K562 (cell line): ENCODE data around the gene PLCG2.

Experiments used
- ELF1 ChIP-seq: fragments of 200-800 bp; sonication (Bioruptor generic); IDR thresholded peaks from 2 replicates; pipeline ENCODE4 v1.6.1; 2016; ENCODE audit warnings: missing genetic modification characterization, missing compliant biosample characterization
- HDAC1 ChIP-seq, 2 experiments: fragments of 450-650 bp; IDR thresholded peaks; 2 replicates each; pipeline ENCODE4 v1.6.1; 2016 to 2017; ENCODE audit warnings: inconsistent platforms in 1 of 2, mild to moderate bottlenecking in 1 of 2, moderate library complexity in 1 of 2
- MTA3 ChIP-seq: fragments of 450-650 bp; formaldehyde crosslinking; IDR thresholded peaks from 2 replicates; pipeline ENCODE4 v1.6.1; 2017; ENCODE audit warnings: mild to moderate bottlenecking, borderline replicate concordance
- POLR2A ChIP-seq: fragments of 450-650 bp; conservative IDR thresholded peaks from 2 replicates; pipeline ENCODE4 v1.6.1; 2016
- SMARCA4 ChIP-seq: fragments of 450-650 bp; IDR thresholded peaks from 2 replicates; pipeline ENCODE4 v1.6.1; 2016
- SMARCC2 ChIP-seq: fragments of 450-650 bp; IDR thresholded peaks from 2 replicates; pipeline ENCODE4 v1.6.1; 2017; ENCODE audit warnings: antibody characterized with exemption, moderate library complexity, mild to moderate bottlenecking, low read depth
- TRIM28 ChIP-seq: fragments of 450-650 bp; IDR thresholded peaks from 2 replicates; pipeline ENCODE4 v1.6.1; 2017
- ZNF174 ChIP-seq: fragments of 250-450 bp; sonication (Bioruptor Pico); IDR thresholded peaks from 2 replicates; pipeline ENCODE4 v1.4.0; 2020; ENCODE audit warnings: mild to moderate bottlenecking
- TF ChIP-seq, protein P1 (sequence below), 3 experiments: IDR thresholded peaks in 2 of 3; conservative IDR thresholded peaks in 1 of 3; 2 replicates each; pipeline ENCODE4 v1.5.1; 2011 to 2012; ENCODE audit warnings: low read length in 3 of 3, mild to moderate bottlenecking in 3 of 3, control low read depth in 2 of 3, improper control_type of control experiment in 1 of 3, inconsistent platforms in 1 of 3, low read depth in 1 of 3, mixed read lengths in 1 of 3, moderate library complexity in 1 of 3; ENCODE audit not compliant: insufficient read depth in 2 of 3
- TF ChIP-seq, protein P2 (sequence below): sonication (generic); formaldehyde crosslinking; IDR thresholded peaks from 2 replicates; pipeline ENCODE4 v1.9.0; 2022; ENCODE audit warnings: mild to moderate bottlenecking, missing genetic modification reagents
- TF ChIP-seq, protein P3 (sequence below): fragments of 450-650 bp; IDR thresholded peaks from 2 replicates; pipeline ENCODE4 v1.6.1; 2014; ENCODE audit warnings: low read depth, mild to moderate bottlenecking, moderate library complexity, borderline replicate concordance
- TF ChIP-seq, protein P4 (sequence below): fragments of 450-650 bp; IDR thresholded peaks from 2 replicates; pipeline ENCODE4 v1.6.1; 2016; ENCODE audit warnings: antibody characterized with exemption

DNA sequence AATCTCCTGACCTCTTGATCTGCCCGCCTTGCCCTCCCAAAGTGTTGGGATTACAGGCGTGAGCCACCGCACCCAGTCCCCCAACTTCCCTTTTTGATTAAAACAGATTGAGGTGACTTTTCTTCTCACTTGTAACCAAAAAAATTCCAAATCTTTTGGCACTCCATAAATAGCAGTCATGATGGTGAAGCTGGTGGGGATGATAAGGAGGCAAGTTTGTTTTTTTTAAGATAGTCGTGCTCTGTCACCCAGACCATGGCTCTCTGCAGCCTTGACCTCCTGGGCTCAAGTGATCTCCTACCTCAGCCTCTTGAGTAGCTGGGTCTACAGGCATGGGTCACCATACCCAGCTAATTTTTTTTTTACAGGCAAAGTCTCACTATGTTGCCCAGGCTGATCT is 34.7 kb upstream of the PLCG2 start:
- TF ChIP-seq POLR2A (no peak), SMARCA4 (no peak), ZNF174 (CRISPR knock-in tag) (no peak), HDAC1 (IDR thresholded peaks at IDR 0.05) (no peak), TRIM28 (no peak), MTA3 (no peak), ELF1 (tag) (no peak), SMARCC2 (no peak)
- TF ChIP-seq, protein P1, sequence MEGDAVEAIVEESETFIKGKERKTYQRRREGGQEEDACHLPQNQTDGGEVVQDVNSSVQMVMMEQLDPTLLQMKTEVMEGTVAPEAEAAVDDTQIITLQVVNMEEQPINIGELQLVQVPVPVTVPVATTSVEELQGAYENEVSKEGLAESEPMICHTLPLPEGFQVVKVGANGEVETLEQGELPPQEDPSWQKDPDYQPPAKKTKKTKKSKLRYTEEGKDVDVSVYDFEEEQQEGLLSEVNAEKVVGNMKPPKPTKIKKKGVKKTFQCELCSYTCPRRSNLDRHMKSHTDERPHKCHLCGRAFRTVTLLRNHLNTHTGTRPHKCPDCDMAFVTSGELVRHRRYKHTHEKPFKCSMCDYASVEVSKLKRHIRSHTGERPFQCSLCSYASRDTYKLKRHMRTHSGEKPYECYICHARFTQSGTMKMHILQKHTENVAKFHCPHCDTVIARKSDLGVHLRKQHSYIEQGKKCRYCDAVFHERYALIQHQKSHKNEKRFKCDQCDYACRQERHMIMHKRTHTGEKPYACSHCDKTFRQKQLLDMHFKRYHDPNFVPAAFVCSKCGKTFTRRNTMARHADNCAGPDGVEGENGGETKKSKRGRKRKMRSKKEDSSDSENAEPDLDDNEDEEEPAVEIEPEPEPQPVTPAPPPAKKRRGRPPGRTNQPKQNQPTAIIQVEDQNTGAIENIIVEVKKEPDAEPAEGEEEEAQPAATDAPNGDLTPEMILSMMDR (IDR thresholded peaks at IDR 0.05 in 2 of 3, conservative IDR thresholded peaks at IDR 0.05 in 1 of 3; ENCODE audit: insufficient read depth in 2 of 3, low read depth in 1 of 3, low read length in 3 of 3): no peak
- TF ChIP-seq, protein P2, sequence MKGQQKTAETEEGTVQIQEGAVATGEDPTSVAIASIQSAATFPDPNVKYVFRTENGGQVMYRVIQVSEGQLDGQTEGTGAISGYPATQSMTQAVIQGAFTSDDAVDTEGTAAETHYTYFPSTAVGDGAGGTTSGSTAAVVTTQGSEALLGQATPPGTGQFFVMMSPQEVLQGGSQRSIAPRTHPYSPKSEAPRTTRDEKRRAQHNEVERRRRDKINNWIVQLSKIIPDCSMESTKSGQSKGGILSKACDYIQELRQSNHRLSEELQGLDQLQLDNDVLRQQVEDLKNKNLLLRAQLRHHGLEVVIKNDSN: no peak
- TF ChIP-seq, protein P3, sequence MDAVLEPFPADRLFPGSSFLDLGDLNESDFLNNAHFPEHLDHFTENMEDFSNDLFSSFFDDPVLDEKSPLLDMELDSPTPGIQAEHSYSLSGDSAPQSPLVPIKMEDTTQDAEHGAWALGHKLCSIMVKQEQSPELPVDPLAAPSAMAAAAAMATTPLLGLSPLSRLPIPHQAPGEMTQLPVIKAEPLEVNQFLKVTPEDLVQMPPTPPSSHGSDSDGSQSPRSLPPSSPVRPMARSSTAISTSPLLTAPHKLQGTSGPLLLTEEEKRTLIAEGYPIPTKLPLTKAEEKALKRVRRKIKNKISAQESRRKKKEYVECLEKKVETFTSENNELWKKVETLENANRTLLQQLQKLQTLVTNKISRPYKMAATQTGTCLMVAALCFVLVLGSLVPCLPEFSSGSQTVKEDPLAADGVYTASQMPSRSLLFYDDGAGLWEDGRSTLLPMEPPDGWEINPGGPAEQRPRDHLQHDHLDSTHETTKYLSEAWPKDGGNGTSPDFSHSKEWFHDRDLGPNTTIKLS: no peak
- TF ChIP-seq, protein P4, sequence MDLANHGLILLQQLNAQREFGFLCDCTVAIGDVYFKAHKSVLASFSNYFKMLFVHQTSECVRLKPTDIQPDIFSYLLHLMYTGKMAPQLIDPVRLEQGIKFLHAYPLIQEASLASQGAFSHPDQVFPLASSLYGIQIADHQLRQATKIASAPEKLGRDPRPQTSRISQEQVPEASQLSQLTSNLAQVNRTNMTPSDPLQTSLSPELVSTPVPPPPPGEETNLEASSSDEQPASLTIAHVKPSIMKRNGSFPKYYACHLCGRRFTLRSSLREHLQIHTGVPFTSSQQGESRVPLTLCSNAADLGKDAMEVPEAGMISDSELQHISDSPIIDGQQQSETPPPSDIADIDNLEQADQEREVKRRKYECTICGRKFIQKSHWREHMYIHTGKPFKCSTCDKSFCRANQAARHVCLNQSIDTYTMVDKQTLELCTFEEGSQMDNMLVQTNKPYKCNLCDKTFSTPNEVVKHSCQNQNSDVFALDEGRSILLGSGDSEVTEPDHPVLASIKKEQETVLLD: no peak
